ENCODE results near the gene ANKRD55. TPM values are rescaled to one million over a fixed set of nuclear protein-coding genes. Genes with fewer than 3 reads are reported as not detected.
"Not testable (repeated sequence)": the region's sequence is repeated elsewhere in the genome, so short reads cannot be mapped to it uniquely, and the experiment has no call there.

The ANKRD55 gene
- total RNA-seq, 1 experiment from 2014 or later = not detected

DNA sequence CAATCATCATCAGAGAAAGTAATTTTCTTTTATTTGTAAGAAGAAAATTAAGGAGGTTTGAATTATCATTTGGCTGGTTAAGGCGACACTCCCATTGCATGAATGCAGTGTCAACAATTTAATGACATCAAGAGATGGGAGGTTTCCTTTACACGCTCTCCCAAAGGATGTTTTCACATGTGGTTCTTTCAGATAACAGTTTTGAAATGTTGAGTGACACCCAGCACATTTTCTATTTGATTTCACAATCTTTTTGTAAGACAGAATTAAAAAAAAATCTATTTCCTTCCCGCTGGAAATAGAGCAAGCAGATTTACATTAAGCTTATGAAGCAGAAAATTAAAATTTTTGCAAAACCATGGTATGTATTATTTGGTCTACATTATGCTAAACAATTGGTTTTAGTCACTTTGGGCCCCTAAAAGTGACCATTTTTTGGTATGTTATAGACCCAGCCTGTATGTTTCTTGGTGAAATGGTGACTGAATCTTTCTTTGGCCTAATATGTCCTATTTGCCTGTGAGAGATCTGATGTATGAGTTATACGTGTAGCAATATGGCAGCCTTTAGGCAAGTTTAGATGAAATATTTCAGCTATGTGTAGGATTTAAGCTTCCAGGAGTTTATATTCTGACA, 18.9 kb upstream of the ANKRD55 start:
- ATAC-seq (no peak), DNase-seq (ENCODE audit: low spot score) (no peak)
- Mint-ChIP-seq H3K36me3 (peaks cover 8% of the 10 kb centered on the region), H3K27ac (no peak overlapping the region), H3K4me3 (no peak overlapping the region), H3K9me3 (peaks cover 23% of the 10 kb centered on the region), H3K27me3 (ENCODE audit: low read depth) (no peaks in the 10 kb centered on the region), H3K4me1 (no peaks in the 10 kb centered on the region)
- TF ChIP-seq PRRX2 (CRISPR knock-in tag; IDR thresholded peaks at IDR 0.05) = no peak
- ChIA-PET POLR2A (no interaction called here), CTCF (no interaction called here)

DNA sequence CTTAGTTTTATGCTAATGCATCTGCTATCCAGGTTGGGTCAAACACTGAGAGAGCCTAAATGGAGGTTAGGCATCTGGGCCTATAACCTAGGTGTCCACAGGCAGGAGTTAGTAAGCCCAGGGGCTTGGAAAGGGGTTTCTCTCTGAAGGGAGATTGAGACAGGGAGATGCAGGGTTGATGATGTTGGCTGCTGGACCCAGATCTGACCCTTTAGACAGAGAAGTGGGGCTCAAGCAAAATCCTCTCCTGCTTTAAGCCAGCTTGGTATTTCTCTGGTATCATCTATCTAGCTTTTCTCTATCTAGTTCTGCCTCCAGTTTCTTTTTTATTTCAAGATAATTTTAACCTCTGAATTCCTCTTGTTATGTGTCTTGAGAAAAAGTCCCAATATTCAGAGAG, 18.3 kb upstream of the ANKRD55 start:
- ATAC-seq (no peak), DNase-seq (ENCODE audit: low spot score) (no peak)
- TF ChIP-seq GABPB1 (CRISPR knock-in tag; IDR thresholded peaks at IDR 0.05) (no peak), FOXP4 (CRISPR knock-in tag; IDR thresholded peaks at IDR 0.05) (no peak), TEAD1 (CRISPR knock-in tag; IDR thresholded peaks at IDR 0.05) (no peak), IRF2 (CRISPR knock-in tag; IDR thresholded peaks at IDR 0.05; ENCODE audit: borderline replicate concordance, low read depth) (no peak), E2F4 (CRISPR knock-in tag; IDR thresholded peaks at IDR 0.05; ENCODE audit: borderline replicate concordance, low read depth) (no peak)
- CTCF ChIA-PET = no interaction called here
- Mint-ChIP-seq H3K4me3 (no peak overlapping the region), H3K27ac (no peak overlapping the region), H3K4me1 (no peaks in the 10 kb centered on the region), H3K27me3 (ENCODE audit: low read depth) (no peaks in the 10 kb centered on the region), H3K36me3 (peaks cover 8% of the 10 kb centered on the region), H3K9me3 (peaks cover 23% of the 10 kb centered on the region)
- POLR2A ChIA-PET = no interaction called here

DNA sequence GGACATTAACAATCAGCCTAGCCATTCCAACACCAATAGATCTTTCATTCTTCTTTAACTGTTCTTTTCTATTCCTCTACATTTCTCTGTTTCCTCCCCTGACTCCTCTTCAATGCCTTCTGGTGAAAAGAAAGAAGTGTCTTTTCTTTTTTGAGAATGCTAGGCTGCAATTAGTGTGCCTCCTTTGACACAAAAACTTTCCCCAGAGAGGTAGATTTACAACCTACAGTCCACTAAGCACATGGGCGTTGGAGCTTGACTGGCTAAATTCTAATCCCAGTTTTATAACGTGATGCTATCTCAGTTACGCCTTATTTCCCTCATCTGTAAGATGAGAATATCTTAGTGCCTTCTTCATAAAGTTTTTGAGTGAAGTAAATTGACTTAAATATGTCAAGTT, 16.9 kb upstream of the ANKRD55 start:
- POLR2A ChIA-PET = no interaction called here
- ATAC-seq (no peak), DNase-seq (ENCODE audit: low spot score) (no peak)
- no peaks in the 10 kb centered on the region for H3K4me1 Mint-ChIP-seq
- H3K4me3 Mint-ChIP-seq = no peak overlapping the region
- H3K36me3 Mint-ChIP-seq = peaks cover 8% of the 10 kb centered on the region
- peaks cover 23% of the 10 kb centered on the region for H3K9me3 Mint-ChIP-seq
- TF ChIP-seq FOXP1 (CRISPR knock-in tag; IDR thresholded peaks at IDR 0.05; ENCODE audit: borderline replicate concordance) (no peak), GABPB1 (CRISPR knock-in tag; IDR thresholded peaks at IDR 0.05) (no peak), JAZF1 (CRISPR knock-in tag; IDR thresholded peaks at IDR 0.05) (no peak), NFATC4 (CRISPR knock-in tag; IDR thresholded peaks at IDR 0.05) (no peak), AR (CRISPR knock-in tag; IDR thresholded peaks at IDR 0.05) (no peak), E2F4 (CRISPR knock-in tag; IDR thresholded peaks at IDR 0.05; ENCODE audit: borderline replicate concordance, low read depth) (no peak), SP1 (CRISPR knock-in tag; conservative IDR thresholded peaks at IDR 0.05) (no peak)
- CTCF ChIA-PET = no interaction called here
- no peaks in the 10 kb centered on the region for H3K27me3 Mint-ChIP-seq (ENCODE audit: low read depth)
- H3K27ac Mint-ChIP-seq = no peak overlapping the region

DNA sequence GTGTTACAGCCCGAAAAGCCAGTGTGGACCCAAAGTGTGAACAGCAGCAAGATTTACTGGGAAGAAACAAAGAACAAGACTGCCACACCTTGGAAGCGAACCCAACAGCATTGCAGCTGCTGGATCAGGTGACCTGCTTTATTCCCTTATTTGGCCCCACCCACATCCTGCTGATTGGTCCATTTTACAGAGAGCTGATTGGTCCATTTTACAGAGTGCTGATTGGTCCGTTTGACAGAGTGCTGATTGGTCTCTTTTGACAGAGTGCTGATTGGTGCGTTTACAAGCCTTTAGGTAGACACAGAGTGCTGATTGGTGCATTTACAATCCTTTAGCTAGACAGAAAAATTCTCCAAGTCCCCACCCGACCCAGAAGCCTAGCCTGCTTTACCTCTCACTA, 16.0 kb upstream of the ANKRD55 start:
- H3K27me3 Mint-ChIP-seq (ENCODE audit: low read depth); H3K4me1 Mint-ChIP-seq; DNase-seq (ENCODE audit: low spot score); H3K4me3 Mint-ChIP-seq; H3K27ac Mint-ChIP-seq; POLR2A ChIA-PET; CTCF ChIA-PET; ATAC-seq; H3K36me3 Mint-ChIP-seq: not testable (repeated sequence)
- H3K9me3 Mint-ChIP-seq = peaks cover 23% of the 10 kb centered on the region
- TF ChIP-seq NFYB (CRISPR knock-in tag; conservative IDR thresholded peaks at IDR 0.05; ENCODE audit: low read depth) = peak; percentile 39; the same call in 1 of the 2 replicates

All from WTC11 (cell line).